ENCODE data around the gene NSD2. TPM values are rescaled to one million over a fixed set of nuclear protein-coding genes. Genes with fewer than 3 reads are reported as not detected.

The NSD2 gene
- total and polyA plus RNA-seq, 2 donors (not counting 1 experiment from before 2014, with no cell fraction given): 14.2 to 64.8 TPM

DNA sequence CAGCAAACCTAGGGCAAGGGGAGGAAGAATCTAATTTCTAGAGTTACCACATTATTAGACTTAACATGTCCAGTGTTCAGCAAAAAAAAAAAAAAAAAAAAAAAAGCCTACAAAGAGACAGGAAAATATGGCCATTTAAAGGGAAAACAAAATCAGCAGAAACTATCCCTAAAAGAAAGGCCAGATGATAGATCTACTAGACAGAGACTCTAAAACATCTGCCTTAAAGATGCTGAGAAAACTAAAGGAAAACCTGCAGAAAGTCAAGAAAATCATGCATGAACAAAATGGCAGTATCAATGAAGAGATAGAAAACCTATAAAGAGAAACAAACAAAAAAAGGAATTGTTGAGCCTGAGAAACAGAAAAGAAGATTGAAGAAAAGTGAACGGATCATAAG lies 93.8 kb downstream of the NSD2 start:
- Histone ChIP-seq H3K79me2 (ENCODE audit: control insufficient read depth, insufficient read depth, low read length) (no peaks in the 10 kb centered on the region), H3K4me2 (replicated peaks; ENCODE audit: low read depth, low read length, poor library complexity, severe bottlenecking) (no peak overlapping the region), H3K4me3 (ENCODE audit: control extremely low read depth in 1 of 5, extremely low read depth in 1 of 5, insufficient read depth in 1 of 5, low read depth in 2 of 5, low read length in 4 of 5) (no peak overlapping the region), H3K36me3 (replicated peaks in 1 of 2; ENCODE audit: control extremely low read depth in 1 of 2, control insufficient read depth in 1 of 2, extremely low read depth in 1 of 2, insufficient read depth in 2 of 2, low read length in 1 of 2) (peaks cover 0 to 32% of the 10 kb centered on the region in 2 experiments), H2AFZ (ENCODE audit: insufficient read depth, low read depth, low read length, poor library complexity, severe bottlenecking) (no peak overlapping the region), H3K27me3 (replicated peaks in 1 of 4; ENCODE audit: control extremely low read depth in 1 of 4, control insufficient read depth in 3 of 4, insufficient read depth in 4 of 4, low read length in 3 of 4) (no peaks in the 10 kb centered on the region), H3K4me1 (ENCODE audit: control insufficient read depth in 2 of 2, insufficient read depth in 2 of 2, low read length in 2 of 2) (no peaks in the 10 kb centered on the region), H3K9me3 (ENCODE audit: control extremely low read depth in 1 of 3, control insufficient read depth in 2 of 3, insufficient read depth in 1 of 3, low read length in 2 of 3) (no peaks in the 10 kb centered on the region), H3K27ac (ENCODE audit: low read length in 2 of 2) (no peak overlapping the region), H3K9ac (ENCODE audit: low read length) (no peak overlapping the region), H4K20me1 (ENCODE audit: control insufficient read depth, insufficient read depth, low read length, poor library complexity, severe bottlenecking) (no peaks in the 10 kb centered on the region)
- Mint-ChIP-seq H3K4me3 (no peak overlapping the region), H3K27ac (no peak overlapping the region), H3K9me3 (ENCODE audit: insufficient read depth) (no peaks in the 10 kb centered on the region), H3K4me1 (no peaks in the 10 kb centered on the region), H3K27me3 (no peaks in the 10 kb centered on the region)
- CTCF ChIA-PET: no interaction called here
- intact Hi-C loops (cut with micrococcal nuclease): no loop called here
- POLR2A ChIA-PET: no interaction called here
- DNase-seq (no peak), ATAC-seq (ENCODE audit: low read depth) (no peak)
- no CpG with 5 or more reads among the region's 1 CpG for WGBS (ENCODE audit: insufficient coverage)
- no peak for TF ChIP-seq EZH2 (IDR thresholded peaks at IDR 0.05; ENCODE audit: borderline replicate concordance, insufficient read depth, low read depth, low read length, poor library complexity, severe bottlenecking)
- TF ChIP-seq, protein P1, sequence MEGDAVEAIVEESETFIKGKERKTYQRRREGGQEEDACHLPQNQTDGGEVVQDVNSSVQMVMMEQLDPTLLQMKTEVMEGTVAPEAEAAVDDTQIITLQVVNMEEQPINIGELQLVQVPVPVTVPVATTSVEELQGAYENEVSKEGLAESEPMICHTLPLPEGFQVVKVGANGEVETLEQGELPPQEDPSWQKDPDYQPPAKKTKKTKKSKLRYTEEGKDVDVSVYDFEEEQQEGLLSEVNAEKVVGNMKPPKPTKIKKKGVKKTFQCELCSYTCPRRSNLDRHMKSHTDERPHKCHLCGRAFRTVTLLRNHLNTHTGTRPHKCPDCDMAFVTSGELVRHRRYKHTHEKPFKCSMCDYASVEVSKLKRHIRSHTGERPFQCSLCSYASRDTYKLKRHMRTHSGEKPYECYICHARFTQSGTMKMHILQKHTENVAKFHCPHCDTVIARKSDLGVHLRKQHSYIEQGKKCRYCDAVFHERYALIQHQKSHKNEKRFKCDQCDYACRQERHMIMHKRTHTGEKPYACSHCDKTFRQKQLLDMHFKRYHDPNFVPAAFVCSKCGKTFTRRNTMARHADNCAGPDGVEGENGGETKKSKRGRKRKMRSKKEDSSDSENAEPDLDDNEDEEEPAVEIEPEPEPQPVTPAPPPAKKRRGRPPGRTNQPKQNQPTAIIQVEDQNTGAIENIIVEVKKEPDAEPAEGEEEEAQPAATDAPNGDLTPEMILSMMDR (IDR thresholded peaks at IDR 0.05): no peak

DNA sequence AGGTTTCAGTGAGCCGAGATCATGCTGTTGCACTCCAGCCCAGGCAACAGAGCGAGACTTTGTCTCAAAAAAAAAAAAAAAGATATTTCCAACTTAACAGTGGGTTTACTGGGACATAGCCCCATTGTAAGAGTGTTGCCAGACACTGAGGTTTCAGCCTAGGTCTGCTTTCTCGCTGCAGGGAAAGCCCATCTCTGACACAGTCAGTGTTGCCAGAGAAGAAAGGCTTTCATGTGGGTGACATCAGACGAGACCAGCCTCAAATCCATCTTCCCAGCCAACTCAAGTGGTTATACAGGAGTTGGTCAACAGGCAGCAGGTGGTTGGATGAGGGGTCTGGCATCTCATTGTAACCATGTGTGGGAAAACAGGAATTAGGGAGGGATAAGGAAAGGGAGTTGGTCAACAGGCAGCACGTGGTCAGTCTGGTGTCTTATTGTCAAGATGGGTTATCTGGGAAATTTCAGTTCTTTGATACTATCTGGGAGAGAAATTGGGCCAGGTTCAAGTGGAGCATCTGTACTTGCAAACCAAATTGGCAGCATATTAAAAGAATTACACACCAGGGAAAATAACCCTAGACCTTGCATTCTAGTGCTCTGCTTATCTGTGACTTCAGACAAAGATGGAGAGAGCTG lies 96.4 kb downstream of the NSD2 start:
- Histone ChIP-seq H3K36me3 (replicated peaks in 1 of 2; ENCODE audit: control extremely low read depth in 1 of 2, control insufficient read depth in 1 of 2, extremely low read depth in 1 of 2, insufficient read depth in 2 of 2, low read length in 1 of 2) (peaks cover 0 to 9% of the 10 kb centered on the region in 2 experiments), H3K9ac (ENCODE audit: low read length) (no peak overlapping the region), H3K27ac (ENCODE audit: low read length in 2 of 2) (no peak overlapping the region), H3K4me2 (replicated peaks; ENCODE audit: low read depth, low read length, poor library complexity, severe bottlenecking) (no peak overlapping the region), H3K27me3 (replicated peaks in 1 of 4; ENCODE audit: control extremely low read depth in 1 of 4, control insufficient read depth in 3 of 4, insufficient read depth in 4 of 4, low read length in 3 of 4) (no peaks in the 10 kb centered on the region), H2AFZ (ENCODE audit: insufficient read depth, low read depth, low read length, poor library complexity, severe bottlenecking) (no peak overlapping the region), H3K9me3 (ENCODE audit: control extremely low read depth in 1 of 3, control insufficient read depth in 2 of 3, insufficient read depth in 1 of 3, low read length in 2 of 3) (no peaks in the 10 kb centered on the region), H3K79me2 (ENCODE audit: control insufficient read depth, insufficient read depth, low read length) (no peaks in the 10 kb centered on the region), H3K4me1 (ENCODE audit: control insufficient read depth in 2 of 2, insufficient read depth in 2 of 2, low read length in 2 of 2) (no peaks in the 10 kb centered on the region), H4K20me1 (ENCODE audit: control insufficient read depth, insufficient read depth, low read length, poor library complexity, severe bottlenecking) (no peaks in the 10 kb centered on the region), H3K4me3 (ENCODE audit: control extremely low read depth in 1 of 5, extremely low read depth in 1 of 5, insufficient read depth in 1 of 5, low read depth in 2 of 5, low read length in 4 of 5) (no peak overlapping the region)
- no peaks in the 10 kb centered on the region for H3K9me3 Mint-ChIP-seq (ENCODE audit: insufficient read depth)
- ChIA-PET CTCF (no interaction called here), POLR2A (no interaction called here)
- intact Hi-C loops (cut with micrococcal nuclease): no loop called here
- no peak for TF ChIP-seq EZH2 (IDR thresholded peaks at IDR 0.05; ENCODE audit: borderline replicate concordance, insufficient read depth, low read depth, low read length, poor library complexity, severe bottlenecking)
- TF ChIP-seq, protein P1 (IDR thresholded peaks at IDR 0.05): no peak
- no peaks in the 10 kb centered on the region for H3K27me3 Mint-ChIP-seq
- DNase-seq (no peak), ATAC-seq (ENCODE audit: low read depth) (no peak)
- H3K4me1 Mint-ChIP-seq: no peaks in the 10 kb centered on the region
- no peak overlapping the region for H3K4me3 Mint-ChIP-seq
- 96% methylated on average over 4 of the region's 5 CpGs for WGBS (ENCODE audit: insufficient coverage)
- no peak overlapping the region for H3K27ac Mint-ChIP-seq
